ENCODE measurements around the gene PRR27. TPM values are rescaled to one million over a fixed set of nuclear protein-coding genes. Genes with fewer than 3 reads are reported as not detected.

Gene PRR27
- total RNA-seq, 1 experiment from 2014 or later: not detected

DNA sequence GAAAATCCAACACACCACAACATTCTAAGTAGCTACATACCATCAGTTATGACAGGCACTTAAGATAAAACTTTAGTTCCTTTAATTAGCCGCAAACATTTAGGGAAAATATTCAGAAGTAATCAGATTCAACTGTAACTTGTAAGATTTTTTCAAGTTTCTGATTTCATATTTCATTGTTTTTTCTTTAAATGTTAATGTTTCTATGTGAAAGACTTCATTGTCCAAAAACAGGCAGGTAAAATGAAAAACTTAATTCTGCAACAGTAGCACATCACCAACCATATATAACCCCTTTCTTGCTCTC is 29.9 kb downstream of the PRR27 start:
- Mint-ChIP-seq H3K4me3 (ENCODE audit: unreplicated experiment) (no peak overlapping the region), H3K9me3 (ENCODE audit: unreplicated experiment) (no peaks in the 10 kb centered on the region), H3K4me1 (ENCODE audit: insufficient read depth, unreplicated experiment) (no peaks in the 10 kb centered on the region), H3K27ac (ENCODE audit: low read depth, unreplicated experiment) (no peak overlapping the region), H3K27me3 (ENCODE audit: insufficient read depth, unreplicated experiment) (peaks cover 90% of the 10 kb centered on the region), H3K36me3 (ENCODE audit: insufficient read depth, unreplicated experiment) (no peaks in the 10 kb centered on the region)
- ChIA-PET CTCF (interaction anchor here (0.5 to 2.9 kb wide), 24 partner anchors 10 to 1357 kb away, joined by 3 to 15 read pairs (median 5); no protein-coding TSS in a partner anchor), POLR2A (no interaction called here)
- TF ChIP-seq, protein P1, sequence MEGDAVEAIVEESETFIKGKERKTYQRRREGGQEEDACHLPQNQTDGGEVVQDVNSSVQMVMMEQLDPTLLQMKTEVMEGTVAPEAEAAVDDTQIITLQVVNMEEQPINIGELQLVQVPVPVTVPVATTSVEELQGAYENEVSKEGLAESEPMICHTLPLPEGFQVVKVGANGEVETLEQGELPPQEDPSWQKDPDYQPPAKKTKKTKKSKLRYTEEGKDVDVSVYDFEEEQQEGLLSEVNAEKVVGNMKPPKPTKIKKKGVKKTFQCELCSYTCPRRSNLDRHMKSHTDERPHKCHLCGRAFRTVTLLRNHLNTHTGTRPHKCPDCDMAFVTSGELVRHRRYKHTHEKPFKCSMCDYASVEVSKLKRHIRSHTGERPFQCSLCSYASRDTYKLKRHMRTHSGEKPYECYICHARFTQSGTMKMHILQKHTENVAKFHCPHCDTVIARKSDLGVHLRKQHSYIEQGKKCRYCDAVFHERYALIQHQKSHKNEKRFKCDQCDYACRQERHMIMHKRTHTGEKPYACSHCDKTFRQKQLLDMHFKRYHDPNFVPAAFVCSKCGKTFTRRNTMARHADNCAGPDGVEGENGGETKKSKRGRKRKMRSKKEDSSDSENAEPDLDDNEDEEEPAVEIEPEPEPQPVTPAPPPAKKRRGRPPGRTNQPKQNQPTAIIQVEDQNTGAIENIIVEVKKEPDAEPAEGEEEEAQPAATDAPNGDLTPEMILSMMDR (IDR thresholded peaks at IDR 0.05; ENCODE audit: unreplicated experiment): peak; percentile 22
- intact Hi-C loops (cut with micrococcal nuclease): loop anchor here (1.0 to 5.0 kb wide), 5 partner anchors 288 to 495 kb away; no protein-coding TSS in a partner anchor
- no TSS peak for BruUV-seq (replicated peaks)
- DNase-seq (ENCODE audit: unreplicated experiment): no peak

GRCh38 chr4:70187216-70187615 is 33.2 kb downstream of the PRR27 start:
- ChIA-PET CTCF (interaction anchor here (0.5 kb wide), 1 partner anchor 213 kb away, joined by 3 read pairs; no protein-coding TSS in a partner anchor), POLR2A (no interaction called here)
- BruUV-seq (replicated peaks): no TSS peak
- H3K9me3 Mint-ChIP-seq (ENCODE audit: unreplicated experiment): no peaks in the 10 kb centered on the region
- TF ChIP-seq, protein P1 (IDR thresholded peaks at IDR 0.05; ENCODE audit: unreplicated experiment): no peak
- no peak overlapping the region for H3K4me3 Mint-ChIP-seq (ENCODE audit: unreplicated experiment)
- H3K27ac Mint-ChIP-seq (ENCODE audit: low read depth, unreplicated experiment): no peak overlapping the region
- intact Hi-C loops (cut with micrococcal nuclease): no loop called here
- DNase-seq (ENCODE audit: unreplicated experiment): no peak
- peaks cover 98% of the 10 kb centered on the region for H3K27me3 Mint-ChIP-seq (ENCODE audit: insufficient read depth, unreplicated experiment)
- H3K36me3 Mint-ChIP-seq (ENCODE audit: insufficient read depth, unreplicated experiment): no peaks in the 10 kb centered on the region
- H3K4me1 Mint-ChIP-seq (ENCODE audit: insufficient read depth, unreplicated experiment): no peaks in the 10 kb centered on the region

GRCh38 chr4:70190579-70190978 is 36.5 kb downstream of the PRR27 start:
- intact Hi-C loops (cut with micrococcal nuclease): no loop called here
- Mint-ChIP-seq H3K4me1 (ENCODE audit: insufficient read depth, unreplicated experiment) (no peaks in the 10 kb centered on the region), H3K9me3 (ENCODE audit: unreplicated experiment) (no peaks in the 10 kb centered on the region), H3K27ac (ENCODE audit: low read depth, unreplicated experiment) (no peak overlapping the region), H3K36me3 (ENCODE audit: insufficient read depth, unreplicated experiment) (no peaks in the 10 kb centered on the region), H3K27me3 (ENCODE audit: insufficient read depth, unreplicated experiment) (peaks cover 92% of the 10 kb centered on the region), H3K4me3 (ENCODE audit: unreplicated experiment) (no peak overlapping the region)
- ChIA-PET CTCF (interaction anchor here (0.6 kb wide), 1 partner anchor 574 kb away, joined by 5 read pairs; no protein-coding TSS in a partner anchor), POLR2A (no interaction called here)
- no TSS peak for BruUV-seq (replicated peaks)
- no peak for DNase-seq (ENCODE audit: unreplicated experiment)
- TF ChIP-seq, protein P1 (IDR thresholded peaks at IDR 0.05; ENCODE audit: unreplicated experiment): no peak

GRCh38 chr4:70191647-70192046 is 37.6 kb downstream of the PRR27 start:
- Mint-ChIP-seq H3K27ac (ENCODE audit: low read depth, unreplicated experiment) (no peak overlapping the region), H3K9me3 (ENCODE audit: unreplicated experiment) (no peaks in the 10 kb centered on the region), H3K27me3 (ENCODE audit: insufficient read depth, unreplicated experiment) (peaks cover 87% of the 10 kb centered on the region), H3K36me3 (ENCODE audit: insufficient read depth, unreplicated experiment) (no peaks in the 10 kb centered on the region), H3K4me1 (ENCODE audit: insufficient read depth, unreplicated experiment) (no peaks in the 10 kb centered on the region), H3K4me3 (ENCODE audit: unreplicated experiment) (no peak overlapping the region)
- TF ChIP-seq, protein P1 (IDR thresholded peaks at IDR 0.05; ENCODE audit: unreplicated experiment): no peak
- DNase-seq (ENCODE audit: unreplicated experiment): no peak
- ChIA-PET POLR2A (no interaction called here), CTCF (no interaction called here)
- BruUV-seq (replicated peaks): no TSS peak
- intact Hi-C loops (cut with micrococcal nuclease): no loop called here
